Measurements from ENCODE around the gene CHST11. TPM values are rescaled to one million over a fixed set of nuclear protein-coding genes. Genes with fewer than 3 reads are reported as not detected.

CHST11 gene
- total and polyA plus RNA-seq, 10 of the 15 experiments (the other 5 are each of a cell fraction or from before 2014, with no cell fraction given), result 1.9 to 38.1 (median 17.2) TPM

DNA sequence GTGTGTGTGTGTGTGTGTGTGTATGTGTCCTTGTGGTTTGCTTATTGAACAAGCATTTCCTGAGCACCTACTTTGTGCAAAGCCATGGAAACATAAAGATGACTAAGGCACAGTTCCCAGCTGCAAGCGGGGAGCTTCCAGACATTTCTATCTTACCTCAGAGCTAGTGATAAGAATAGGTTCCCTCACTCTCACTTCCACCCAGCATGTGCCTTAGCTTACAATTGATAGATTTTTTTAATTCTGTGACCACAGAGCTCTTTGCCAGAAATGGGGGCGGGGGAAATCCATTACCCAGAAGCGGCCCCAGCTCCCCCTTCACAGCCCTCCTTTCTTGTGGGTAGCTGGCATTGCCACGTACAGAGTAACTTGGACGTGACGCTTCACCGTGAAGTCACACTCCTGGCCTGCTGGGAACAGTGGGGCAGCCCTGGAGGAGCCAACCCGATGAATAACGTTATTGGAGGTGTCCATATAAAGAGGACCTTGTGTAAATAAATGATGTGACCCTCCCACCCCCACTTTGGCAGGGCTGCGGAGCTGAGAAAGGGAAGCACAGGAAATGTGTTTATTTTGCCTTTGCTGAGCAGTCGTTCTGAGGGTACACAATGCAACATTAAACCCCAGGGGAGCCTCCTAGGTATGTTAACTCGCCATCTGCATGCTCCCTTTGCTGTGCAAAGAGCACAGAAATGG, 238.9 kb downstream of the CHST11 start:
- H3K4me1 ChIP-seq (ENCODE audit: control insufficient read depth, insufficient read depth, low read length), result peaks cover 42% of the 10 kb centered on the region
- DNase-seq (ENCODE audit: low read depth, low spot score) (peak; percentile 73), FAIRE-seq (peak; percentile 54), ATAC-seq (peak; percentile 75)
- SMC1A ChIA-PET (ENCODE audit: uncharacterized antibody, unreplicated experiment), result interaction anchor here (0.7 to 5.4 kb wide), 23 partner anchors 12 to 358 kb away, joined by 3 to 47 read pairs (median 5); no protein-coding TSS in a partner anchor
- no peak overlapping the region for H3K9ac ChIP-seq (ENCODE audit: control insufficient read depth, insufficient read depth, low read length)
- WGBS (ENCODE audit: insufficient coverage, insufficient replicate concordance, low lambda C conversion rate, missing lambda C conversion rate), result 36% methylated on average over 12 of the region's 12 CpGs
- intact Hi-C loops (cut with micrococcal nuclease; ENCODE audit: unreplicated experiment) (no loop called here), in situ Hi-C loops (cut with MboI) (no loop called here)
- no peak overlapping the region for H3K4me3 ChIP-seq
- no peaks in the 10 kb centered on the region for H3K36me3 ChIP-seq (ENCODE audit: control insufficient read depth in 2 of 2, insufficient read depth in 2 of 2, low read length in 1 of 2)
- H3K9me3 ChIP-seq (replicated peaks; ENCODE audit: control insufficient read depth, insufficient read depth, low read length), result peaks cover 3% of the 10 kb centered on the region; the same call in 2 of the 3 replicates
- no TSS peak for BruUV-seq (replicated peaks)
- H3K27ac ChIP-seq (ENCODE audit: control insufficient read depth, insufficient read depth), result peak overlapping the region; percentile 58
- RAD21 ChIA-PET (ENCODE audit: unreplicated experiment), result interaction anchor here (0.6 to 5.8 kb wide), 26 partner anchors 12 to 357 kb away, joined by 3 to 38 read pairs (median 5); partner anchors contain the start of gene CHST11
- no peak overlapping the region; the same call in 1 of the 2 replicates for H2AFZ ChIP-seq (ENCODE audit: control insufficient read depth, low read depth, low read length)
- H3K79me2 ChIP-seq (ENCODE audit: control insufficient read depth, insufficient read depth, low read length), result peaks cover 6% of the 10 kb centered on the region
- POLR2A ChIA-PET, result interaction anchor here (0.6 to 2.4 kb wide), 5 partner anchors 10 to 239 kb away, joined by 3 to 10 read pairs (median 4); partner anchors contain the start of gene CHST11
- CTCF ChIA-PET, result interaction anchor here (0.6 to 1.7 kb wide), 11 partner anchors 9 to 359 kb away, joined by 3 to 5 read pairs (median 4); no protein-coding TSS in a partner anchor
- H4K20me1 ChIP-seq (ENCODE audit: control insufficient read depth, insufficient read depth), result no peaks in the 10 kb centered on the region
- peak overlapping the region; percentile 68 for H3K4me2 ChIP-seq (ENCODE audit: control insufficient read depth, insufficient read depth)
- no peaks in the 10 kb centered on the region for H3K27me3 ChIP-seq (replicated peaks in 1 of 2; ENCODE audit: control insufficient read depth in 2 of 2, insufficient read depth in 2 of 2, low read length in 1 of 2)
- TF ChIP-seq, protein P1, sequence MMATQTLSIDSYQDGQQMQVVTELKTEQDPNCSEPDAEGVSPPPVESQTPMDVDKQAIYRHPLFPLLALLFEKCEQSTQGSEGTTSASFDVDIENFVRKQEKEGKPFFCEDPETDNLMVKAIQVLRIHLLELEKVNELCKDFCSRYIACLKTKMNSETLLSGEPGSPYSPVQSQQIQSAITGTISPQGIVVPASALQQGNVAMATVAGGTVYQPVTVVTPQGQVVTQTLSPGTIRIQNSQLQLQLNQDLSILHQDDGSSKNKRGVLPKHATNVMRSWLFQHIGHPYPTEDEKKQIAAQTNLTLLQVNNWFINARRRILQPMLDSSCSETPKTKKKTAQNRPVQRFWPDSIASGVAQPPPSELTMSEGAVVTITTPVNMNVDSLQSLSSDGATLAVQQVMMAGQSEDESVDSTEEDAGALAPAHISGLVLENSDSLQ (IDR thresholded peaks at IDR 0.05), result no peak
- TF ChIP-seq JUNB (IDR thresholded peaks at IDR 0.05) (peak; percentile 45), SIN3A (IDR thresholded peaks at IDR 0.05; ENCODE audit: low read depth, low read length) (no peak), TCF3 (IDR thresholded peaks at IDR 0.05; ENCODE audit: borderline replicate concordance, insufficient read depth, low read depth, low read length) (0 out of 2 replicates have a peak, but pooled peaks have one; percentile 49), JUND (IDR thresholded peaks at IDR 0.05; ENCODE audit: low read depth, low read length) (no peak), PML (IDR thresholded peaks at IDR 0.05; ENCODE audit: low read length) (peak; percentile 67; the same call in 1 of the 2 replicates), ZNF384 (IDR thresholded peaks at IDR 0.05; ENCODE audit: borderline replicate concordance, low read depth, low read length) (peak; percentile 75), NFYB (IDR thresholded peaks at IDR 0.05; ENCODE audit: insufficient read depth, low read depth, low read length) (no peak), YY1 (IDR thresholded peaks at IDR 0.05; ENCODE audit: low read depth, low read length) (no peak), EGR1 (IDR thresholded peaks at IDR 0.05; ENCODE audit: borderline replicate concordance in 1 of 2, low read depth in 2 of 2, low read length in 2 of 2) (peak in 1 of 2 experiments; percentile 80; a peak in 1 of 3 replicates), MTA3 (IDR thresholded peaks at IDR 0.05; ENCODE audit: borderline replicate concordance, low read length) (no peak), NFIC (IDR thresholded peaks at IDR 0.05; ENCODE audit: low read depth, low read length) (peak; percentile 87), RAD51 (IDR thresholded peaks at IDR 0.05) (peak; percentile 30; the same call in 1 of the 2 replicates)
- TF ChIP-seq, protein P2, sequence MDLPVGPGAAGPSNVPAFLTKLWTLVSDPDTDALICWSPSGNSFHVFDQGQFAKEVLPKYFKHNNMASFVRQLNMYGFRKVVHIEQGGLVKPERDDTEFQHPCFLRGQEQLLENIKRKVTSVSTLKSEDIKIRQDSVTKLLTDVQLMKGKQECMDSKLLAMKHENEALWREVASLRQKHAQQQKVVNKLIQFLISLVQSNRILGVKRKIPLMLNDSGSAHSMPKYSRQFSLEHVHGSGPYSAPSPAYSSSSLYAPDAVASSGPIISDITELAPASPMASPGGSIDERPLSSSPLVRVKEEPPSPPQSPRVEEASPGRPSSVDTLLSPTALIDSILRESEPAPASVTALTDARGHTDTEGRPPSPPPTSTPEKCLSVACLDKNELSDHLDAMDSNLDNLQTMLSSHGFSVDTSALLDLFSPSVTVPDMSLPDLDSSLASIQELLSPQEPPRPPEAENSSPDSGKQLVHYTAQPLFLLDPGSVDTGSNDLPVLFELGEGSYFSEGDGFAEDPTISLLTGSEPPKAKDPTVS (IDR thresholded peaks at IDR 0.05; ENCODE audit: low read depth, low read length), result peak; percentile 79
- TF ChIP-seq, protein P3, sequence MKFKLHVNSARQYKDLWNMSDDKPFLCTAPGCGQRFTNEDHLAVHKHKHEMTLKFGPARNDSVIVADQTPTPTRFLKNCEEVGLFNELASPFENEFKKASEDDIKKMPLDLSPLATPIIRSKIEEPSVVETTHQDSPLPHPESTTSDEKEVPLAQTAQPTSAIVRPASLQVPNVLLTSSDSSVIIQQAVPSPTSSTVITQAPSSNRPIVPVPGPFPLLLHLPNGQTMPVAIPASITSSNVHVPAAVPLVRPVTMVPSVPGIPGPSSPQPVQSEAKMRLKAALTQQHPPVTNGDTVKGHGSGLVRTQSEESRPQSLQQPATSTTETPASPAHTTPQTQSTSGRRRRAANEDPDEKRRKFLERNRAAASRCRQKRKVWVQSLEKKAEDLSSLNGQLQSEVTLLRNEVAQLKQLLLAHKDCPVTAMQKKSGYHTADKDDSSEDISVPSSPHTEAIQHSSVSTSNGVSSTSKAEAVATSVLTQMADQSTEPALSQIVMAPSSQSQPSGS (IDR thresholded peaks at IDR 0.05; ENCODE audit: low read length), result peak; percentile 69; the same call in 1 of the 2 replicates
- TF ChIP-seq, protein P4, sequence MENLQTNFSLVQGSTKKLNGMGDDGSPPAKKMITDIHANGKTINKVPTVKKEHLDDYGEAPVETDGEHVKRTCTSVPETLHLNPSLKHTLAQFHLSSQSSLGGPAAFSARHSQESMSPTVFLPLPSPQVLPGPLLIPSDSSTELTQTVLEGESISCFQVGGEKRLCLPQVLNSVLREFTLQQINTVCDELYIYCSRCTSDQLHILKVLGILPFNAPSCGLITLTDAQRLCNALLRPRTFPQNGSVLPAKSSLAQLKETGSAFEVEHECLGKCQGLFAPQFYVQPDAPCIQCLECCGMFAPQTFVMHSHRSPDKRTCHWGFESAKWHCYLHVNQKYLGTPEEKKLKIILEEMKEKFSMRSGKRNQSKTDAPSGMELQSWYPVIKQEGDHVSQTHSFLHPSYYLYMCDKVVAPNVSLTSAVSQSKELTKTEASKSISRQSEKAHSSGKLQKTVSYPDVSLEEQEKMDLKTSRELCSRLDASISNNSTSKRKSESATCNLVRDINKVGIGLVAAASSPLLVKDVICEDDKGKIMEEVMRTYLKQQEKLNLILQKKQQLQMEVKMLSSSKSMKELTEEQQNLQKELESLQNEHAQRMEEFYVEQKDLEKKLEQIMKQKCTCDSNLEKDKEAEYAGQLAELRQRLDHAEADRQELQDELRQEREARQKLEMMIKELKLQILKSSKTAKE (IDR thresholded peaks at IDR 0.05; ENCODE audit: low read depth, poor library complexity, severe bottlenecking), result peak; percentile 69
